ENCODE results near the gene HBA2.

GRCh38 chr16:162271-162991 is 10.2 kb upstream of the HBA2 start:
- TF ChIP-seq TAF1 (IDR thresholded peaks at IDR 0.05; ENCODE audit: low read depth, low read length), result no peak
- TF ChIP-seq POLR2A (IDR thresholded peaks at IDR 0.05; ENCODE audit: low read depth, low read length), result no peak
- no peak for TF ChIP-seq SPI1 (IDR thresholded peaks at IDR 0.05; ENCODE audit: low read depth, low read length)
- TF ChIP-seq POLR2AphosphoS5 (IDR thresholded peaks at IDR 0.05; ENCODE audit: low read depth, low read length), result no peak
- no peak for TF ChIP-seq PAX5 (IDR thresholded peaks at IDR 0.05; ENCODE audit: insufficient read depth, low read length, severe bottlenecking)
- TF ChIP-seq POU2F2 (IDR thresholded peaks at IDR 0.05; ENCODE audit: low read depth, low read length), result no peak
